ENCODE results near the gene CD99. TPM values are rescaled to one million over a fixed set of nuclear protein-coding genes. Genes with fewer than 3 reads are reported as not detected.

The CD99 gene
- total RNA-seq, 2 experiments from 2014 or later: 205 to 215 TPM

DNA sequence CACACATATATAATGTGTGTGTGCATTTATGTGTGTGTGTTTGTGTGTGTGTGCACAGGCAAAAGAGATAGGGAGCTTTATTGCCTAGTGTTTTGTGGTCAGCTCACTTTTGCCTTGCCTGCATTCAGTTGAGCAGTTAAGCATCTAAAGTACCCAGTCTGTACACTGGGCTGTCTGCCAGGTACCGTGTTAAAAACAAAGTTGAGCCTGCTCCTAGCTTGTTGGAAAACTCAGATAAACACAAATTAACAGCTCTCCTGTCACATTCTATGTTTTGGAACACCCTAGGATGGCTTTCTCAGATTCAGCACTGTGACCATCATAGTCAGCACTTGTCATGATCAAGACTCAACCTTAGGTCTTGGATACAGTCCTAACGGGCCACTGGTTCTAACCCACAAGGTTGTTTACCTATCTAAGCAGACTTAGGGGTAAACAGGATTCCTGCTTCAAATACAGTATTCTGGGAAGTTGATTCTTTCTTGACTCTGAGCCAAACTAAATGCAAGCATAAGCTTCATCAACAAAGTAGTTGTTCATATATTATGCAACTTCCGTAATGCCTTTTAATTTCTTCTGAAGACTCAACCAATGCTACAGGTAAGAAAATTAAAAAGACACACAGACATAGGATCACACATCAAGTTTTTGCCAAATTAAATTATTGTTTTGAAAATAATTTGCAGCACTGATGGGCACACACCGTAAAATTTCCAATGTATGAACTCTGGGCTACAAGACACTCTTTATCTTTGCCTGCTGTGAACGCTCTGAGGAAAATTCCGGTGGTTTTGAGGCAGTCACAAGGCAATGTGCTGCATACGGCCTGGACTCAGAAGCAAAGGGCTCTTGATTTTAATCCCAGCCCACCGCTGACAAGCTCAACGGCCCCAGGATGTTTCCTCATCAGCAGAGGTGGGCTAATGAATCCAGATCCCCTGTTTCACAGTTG, 11.3 kb upstream of the CD99 start:
- Mint-ChIP-seq H3K9me3 (no peaks in the 10 kb centered on the region), H3K27me3 (ENCODE audit: low read depth) (no peaks in the 10 kb centered on the region), H3K4me1 (ENCODE audit: low read depth) (no peaks in the 10 kb centered on the region), H3K4me3 (no peak overlapping the region), H3K27ac (no peak overlapping the region), H3K36me3 (ENCODE audit: low read depth) (no peaks in the 10 kb centered on the region)
- CTCF ChIA-PET: no interaction called here
- no peak for DNase-seq
- intact Hi-C loops (cut with micrococcal nuclease): no loop called here

DNA sequence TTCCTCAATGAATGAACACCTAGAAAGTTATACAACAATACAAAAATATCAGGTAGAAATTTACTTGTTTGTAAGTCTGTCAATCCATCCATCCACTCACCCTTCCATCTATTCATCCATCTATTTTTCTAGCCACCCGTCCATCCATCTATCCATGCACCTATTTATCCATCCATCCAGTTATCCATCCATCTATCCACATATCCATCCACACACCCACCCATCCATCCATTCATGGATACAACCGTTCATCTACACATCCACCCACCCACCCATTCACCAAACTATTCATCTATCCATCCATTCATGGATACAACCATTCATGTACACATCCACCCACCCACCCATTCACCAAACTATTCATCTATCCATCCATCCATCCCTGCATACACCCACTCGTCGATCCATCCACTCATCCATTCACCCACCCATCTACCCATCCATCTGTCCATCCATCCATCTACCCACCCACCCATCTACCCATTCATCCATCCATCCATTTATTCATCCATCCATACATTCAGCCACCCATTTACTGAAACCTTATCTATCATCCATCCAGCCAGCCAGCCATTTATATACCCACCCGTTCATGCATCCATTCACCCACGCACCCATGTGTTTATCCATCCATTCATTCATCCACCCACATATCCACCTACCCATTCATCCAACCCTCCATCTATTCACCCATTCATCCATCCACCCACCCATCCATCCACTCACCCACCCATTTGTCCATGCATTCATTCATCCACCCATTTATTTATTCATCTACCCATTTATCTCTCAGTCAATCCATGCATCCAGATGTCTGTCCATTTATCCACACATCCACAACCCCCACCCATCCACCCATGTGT, 10.4 kb upstream of the CD99 start:
- intact Hi-C loops (cut with micrococcal nuclease): no loop called here
- no peaks in the 10 kb centered on the region for H3K36me3 Mint-ChIP-seq (ENCODE audit: low read depth)

DNA sequence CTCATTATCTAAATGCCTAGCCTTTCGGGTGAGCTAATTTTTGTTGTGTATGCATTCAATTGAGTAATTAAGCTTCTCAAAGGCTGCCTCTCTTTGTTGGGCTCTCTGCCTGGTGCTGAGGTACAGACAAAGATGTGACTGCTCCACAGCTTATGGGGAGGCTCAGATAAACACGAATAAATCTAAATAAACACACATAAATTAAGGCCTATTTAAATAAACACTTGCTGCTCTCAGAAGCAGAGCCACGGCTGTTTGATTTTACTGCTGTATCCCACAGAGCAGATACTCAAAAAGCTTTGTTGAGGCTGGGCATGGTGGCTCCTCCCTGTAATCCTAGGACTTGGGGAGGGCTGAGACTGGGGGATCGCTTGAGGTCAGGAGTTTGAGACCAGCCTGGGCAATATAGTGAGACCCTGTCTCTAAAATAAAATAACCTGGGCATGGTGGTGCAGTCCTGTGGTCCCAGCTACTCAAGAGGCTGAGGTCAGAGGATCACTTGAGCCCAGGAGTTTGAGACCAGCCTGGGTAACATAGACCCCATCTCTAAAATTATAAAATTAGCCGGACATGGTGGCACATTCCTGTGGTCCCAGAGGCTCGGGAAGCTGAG, 8.4 kb upstream of the CD99 start:
- no peaks in the 10 kb centered on the region for H3K9me3 Mint-ChIP-seq
- no peaks in the 10 kb centered on the region for H3K27me3 Mint-ChIP-seq (ENCODE audit: low read depth)
- no peaks in the 10 kb centered on the region for H3K4me1 Mint-ChIP-seq (ENCODE audit: low read depth)
- CTCF ChIA-PET: no interaction called here
- H3K27ac Mint-ChIP-seq: no peak overlapping the region
- H3K4me3 Mint-ChIP-seq: no peak overlapping the region
- no peaks in the 10 kb centered on the region for H3K36me3 Mint-ChIP-seq (ENCODE audit: low read depth)
- no peak for DNase-seq
- intact Hi-C loops (cut with micrococcal nuclease): no loop called here

More for the DNA sequence above, 10.4 kb upstream of the CD99 start:
- Mint-ChIP-seq H3K27ac (no peak overlapping the region), H3K9me3 (no peaks in the 10 kb centered on the region), H3K4me3 (no peak overlapping the region), H3K27me3 (ENCODE audit: low read depth) (no peaks in the 10 kb centered on the region), H3K4me1 (ENCODE audit: low read depth) (no peaks in the 10 kb centered on the region)
- CTCF ChIA-PET: no interaction called here
- DNase-seq: no peak

DNA sequence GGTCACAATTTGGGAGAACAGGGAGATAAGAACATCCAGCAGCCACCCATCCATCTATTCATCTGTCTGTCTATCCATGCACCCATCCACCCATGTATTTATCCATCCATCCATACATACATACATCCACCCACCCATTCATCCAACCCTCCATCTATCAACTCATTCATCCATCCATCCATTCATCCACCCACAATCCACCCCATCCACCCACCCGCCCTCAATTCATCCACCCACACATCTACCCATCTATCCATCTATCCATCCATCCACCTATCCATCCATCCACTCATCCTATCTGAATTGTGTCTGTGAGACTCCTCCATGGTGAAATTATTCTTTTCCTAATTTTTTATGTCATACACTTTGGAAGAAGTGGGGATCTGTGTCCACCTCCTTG, 6.8 kb upstream of the CD99 start:
- Mint-ChIP-seq H3K27ac (no peak overlapping the region), H3K9me3 (no peaks in the 10 kb centered on the region), H3K4me1 (ENCODE audit: low read depth) (no peaks in the 10 kb centered on the region), H3K4me3 (no peak overlapping the region), H3K27me3 (ENCODE audit: low read depth) (no peaks in the 10 kb centered on the region), H3K36me3 (ENCODE audit: low read depth) (no peaks in the 10 kb centered on the region)
- DNase-seq: no peak
- CTCF ChIA-PET: no interaction called here
- intact Hi-C loops (cut with micrococcal nuclease): no loop called here

DNA sequence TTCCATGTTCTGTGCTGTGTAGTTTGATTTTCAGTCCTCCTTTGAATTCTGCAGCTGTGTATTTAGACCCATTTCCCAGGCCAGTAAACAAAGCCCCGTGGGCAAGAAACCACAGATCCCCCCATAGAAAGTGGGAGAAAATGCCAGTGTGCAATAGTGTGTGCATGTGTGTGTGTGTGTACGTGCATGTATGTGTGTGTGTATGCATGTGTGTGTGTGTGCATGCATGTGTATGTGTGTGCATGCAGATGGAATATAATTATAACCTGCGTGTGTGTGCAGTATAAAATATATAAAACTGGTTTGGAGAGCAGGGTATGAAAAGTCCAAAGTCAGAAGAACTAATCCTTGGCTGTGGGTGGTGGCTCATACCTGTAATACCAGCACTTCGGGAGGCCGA, 5.2 kb upstream of the CD99 start:
- DNase-seq: no peak
- no peaks in the 10 kb centered on the region for H3K36me3 Mint-ChIP-seq (ENCODE audit: low read depth)
- no peaks in the 10 kb centered on the region for H3K27me3 Mint-ChIP-seq (ENCODE audit: low read depth)
- intact Hi-C loops (cut with micrococcal nuclease): no loop called here
- H3K9me3 Mint-ChIP-seq: no peaks in the 10 kb centered on the region
- peaks cover 3% of the 10 kb centered on the region for H3K4me1 Mint-ChIP-seq (ENCODE audit: low read depth)
- H3K4me3 Mint-ChIP-seq: no peak overlapping the region
- no peak overlapping the region for H3K27ac Mint-ChIP-seq
- CTCF ChIA-PET: no interaction called here

DNA sequence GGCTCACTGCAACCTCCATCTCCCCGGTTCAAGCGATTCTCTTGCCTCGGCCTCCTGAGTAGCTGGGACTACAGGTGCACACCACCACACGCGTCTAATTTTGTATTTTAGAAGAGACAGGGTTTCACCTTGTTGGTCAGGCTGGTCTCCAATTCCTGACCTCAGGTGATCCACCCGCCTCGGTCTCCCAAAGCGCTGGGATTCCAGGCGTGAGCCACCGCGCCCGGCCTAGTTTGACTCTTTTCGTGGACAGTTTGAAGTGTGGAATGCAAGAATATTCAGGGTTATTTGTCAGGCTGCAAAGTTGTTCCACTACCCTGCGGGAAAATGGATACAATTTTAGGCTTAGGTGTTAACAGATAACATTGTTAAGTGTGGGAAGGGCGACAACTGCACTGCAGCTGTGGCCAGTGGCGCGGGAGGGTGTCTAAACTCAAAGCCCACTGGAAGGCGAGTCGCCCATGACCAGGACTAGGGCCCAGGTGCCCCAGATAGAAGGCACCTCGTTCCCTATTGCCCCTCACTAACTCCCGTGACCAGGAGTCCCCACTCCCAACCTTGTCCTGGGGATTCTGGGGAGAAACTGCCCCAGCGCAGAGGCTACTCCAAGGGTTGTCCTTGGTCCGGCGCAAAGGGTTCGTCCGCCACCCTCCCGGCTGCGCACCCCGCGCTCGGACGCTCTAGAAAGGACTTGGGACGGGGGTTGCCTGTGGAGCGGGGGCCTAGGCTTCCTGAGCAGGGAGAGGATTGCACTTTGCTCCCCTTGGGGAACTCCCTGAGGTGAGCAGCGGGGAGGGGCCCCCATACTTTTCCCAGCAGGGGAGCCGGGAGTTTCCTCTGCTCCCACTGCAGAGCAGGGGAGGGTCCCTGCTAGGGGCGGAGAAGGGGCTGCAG, 1.1 kb upstream of the CD99 start:
- intact Hi-C loops (cut with micrococcal nuclease): loop anchor here (5.0 to 10.0 kb wide), 3 partner anchors 1025 to 1223 kb away; partner anchors contain the start of genes AKAP17A and PRKX
- DNase-seq: no peak
- H3K9me3 Mint-ChIP-seq: no peaks in the 10 kb centered on the region
- peaks cover 18% of the 10 kb centered on the region for H3K4me1 Mint-ChIP-seq (ENCODE audit: low read depth)
- CTCF ChIA-PET: no interaction called here
- no peak overlapping the region for H3K4me3 Mint-ChIP-seq
- no peak overlapping the region for H3K27ac Mint-ChIP-seq
- H3K27me3 Mint-ChIP-seq (ENCODE audit: low read depth): no peaks in the 10 kb centered on the region
- peaks cover 23% of the 10 kb centered on the region for H3K36me3 Mint-ChIP-seq (ENCODE audit: low read depth)

DNA sequence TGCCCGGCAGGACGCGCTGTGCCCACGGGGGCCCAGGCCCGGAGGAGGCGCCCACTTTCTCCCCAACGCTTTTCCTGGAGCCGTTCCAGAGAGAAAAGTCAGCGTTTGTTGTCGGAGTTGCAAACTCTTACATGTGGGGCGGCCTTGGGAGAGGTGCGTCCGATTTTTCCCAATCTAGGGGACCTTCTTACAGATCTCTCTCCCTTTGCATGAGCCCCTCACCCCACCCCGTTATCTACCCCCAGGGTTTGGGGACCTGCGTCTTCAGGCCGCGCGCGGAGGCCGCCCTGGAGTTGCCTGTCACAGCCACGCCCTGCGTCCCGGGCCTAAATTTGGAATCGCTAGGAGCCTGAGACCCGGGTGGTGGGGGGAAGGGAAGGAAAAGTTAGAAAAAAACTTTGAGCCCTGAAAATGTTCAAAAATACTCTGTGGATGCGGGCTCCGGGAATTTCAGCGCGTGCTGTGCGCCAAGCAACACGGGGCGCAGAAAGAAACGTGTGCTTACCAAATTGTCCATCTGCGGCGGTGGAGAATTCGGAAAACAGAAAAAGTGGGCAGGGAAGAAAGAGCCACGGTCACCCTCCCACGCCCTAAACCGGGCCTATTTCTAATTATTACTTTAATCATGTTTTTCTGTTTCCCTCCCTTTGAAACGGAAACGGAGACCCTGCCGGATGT, 587 bp downstream of the CD99 start:
- intact Hi-C loops (cut with micrococcal nuclease): loop anchor here (1.0 to 10.0 kb wide), 4 partner anchors 1023 to 1224 kb away; partner anchors contain the start of genes AKAP17A and PRKX
- CTCF ChIA-PET: no interaction called here
- peak; percentile 34 for DNase-seq

DNA sequence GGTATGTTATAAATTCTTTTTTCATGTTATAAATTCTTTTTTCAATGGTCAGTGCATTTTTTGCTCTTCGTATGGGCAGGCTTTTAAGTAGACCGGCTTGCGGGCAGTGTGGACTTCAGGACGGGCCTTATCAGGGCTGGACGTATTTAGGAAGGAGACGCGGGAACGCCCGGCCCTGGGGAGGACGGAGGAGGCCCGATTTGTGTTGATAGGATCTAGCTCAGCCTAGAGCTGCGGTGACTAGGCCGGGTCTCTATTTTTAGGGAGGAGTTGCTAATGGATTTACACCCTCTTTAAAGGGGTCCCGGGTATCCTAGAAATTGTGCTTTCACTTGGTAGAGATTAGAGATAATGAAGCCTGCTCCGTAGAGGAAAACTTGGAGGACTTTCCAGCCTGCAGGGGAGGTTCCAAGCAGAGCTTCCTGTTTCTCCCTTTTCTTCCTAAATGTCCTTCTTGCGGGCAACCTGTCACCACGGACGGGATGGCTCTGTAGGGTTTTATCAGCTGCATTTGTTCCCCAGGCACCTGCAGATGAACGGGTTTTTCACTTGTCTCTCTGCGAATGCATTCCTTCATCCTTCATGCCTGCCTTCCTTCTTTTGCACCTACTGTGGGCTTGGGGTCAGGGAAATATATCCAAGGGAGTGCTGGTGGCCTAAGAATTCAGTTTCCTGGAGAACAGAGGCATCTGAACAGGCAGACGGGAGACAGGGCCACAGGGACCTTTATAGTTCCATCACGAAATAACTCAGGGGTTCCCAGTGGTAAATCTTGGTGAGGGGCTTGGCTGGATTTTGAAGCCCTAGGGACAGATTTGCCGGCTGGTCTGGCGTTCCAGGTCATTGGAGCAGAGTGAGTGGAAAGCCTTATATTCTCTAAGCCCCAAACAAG, 1.4 kb downstream of the CD99 start:
- H3K4me3 Mint-ChIP-seq: peak overlapping the region; percentile 99
- intact Hi-C loops (cut with micrococcal nuclease): loop anchor here (1.0 to 10.0 kb wide), 4 partner anchors 1022 to 1225 kb away; partner anchors contain the start of genes AKAP17A and PRKX

More for the DNA sequence above, 587 bp downstream of the CD99 start:
- H3K4me1 Mint-ChIP-seq (ENCODE audit: low read depth): peaks cover 34% of the 10 kb centered on the region
- peaks cover 35% of the 10 kb centered on the region for H3K36me3 Mint-ChIP-seq (ENCODE audit: low read depth)
- peak overlapping the region; percentile 99 for H3K4me3 Mint-ChIP-seq
- H3K9me3 Mint-ChIP-seq: no peaks in the 10 kb centered on the region
- H3K27ac Mint-ChIP-seq: peak overlapping the region; percentile 99
- H3K27me3 Mint-ChIP-seq (ENCODE audit: low read depth): no peaks in the 10 kb centered on the region

DNA sequence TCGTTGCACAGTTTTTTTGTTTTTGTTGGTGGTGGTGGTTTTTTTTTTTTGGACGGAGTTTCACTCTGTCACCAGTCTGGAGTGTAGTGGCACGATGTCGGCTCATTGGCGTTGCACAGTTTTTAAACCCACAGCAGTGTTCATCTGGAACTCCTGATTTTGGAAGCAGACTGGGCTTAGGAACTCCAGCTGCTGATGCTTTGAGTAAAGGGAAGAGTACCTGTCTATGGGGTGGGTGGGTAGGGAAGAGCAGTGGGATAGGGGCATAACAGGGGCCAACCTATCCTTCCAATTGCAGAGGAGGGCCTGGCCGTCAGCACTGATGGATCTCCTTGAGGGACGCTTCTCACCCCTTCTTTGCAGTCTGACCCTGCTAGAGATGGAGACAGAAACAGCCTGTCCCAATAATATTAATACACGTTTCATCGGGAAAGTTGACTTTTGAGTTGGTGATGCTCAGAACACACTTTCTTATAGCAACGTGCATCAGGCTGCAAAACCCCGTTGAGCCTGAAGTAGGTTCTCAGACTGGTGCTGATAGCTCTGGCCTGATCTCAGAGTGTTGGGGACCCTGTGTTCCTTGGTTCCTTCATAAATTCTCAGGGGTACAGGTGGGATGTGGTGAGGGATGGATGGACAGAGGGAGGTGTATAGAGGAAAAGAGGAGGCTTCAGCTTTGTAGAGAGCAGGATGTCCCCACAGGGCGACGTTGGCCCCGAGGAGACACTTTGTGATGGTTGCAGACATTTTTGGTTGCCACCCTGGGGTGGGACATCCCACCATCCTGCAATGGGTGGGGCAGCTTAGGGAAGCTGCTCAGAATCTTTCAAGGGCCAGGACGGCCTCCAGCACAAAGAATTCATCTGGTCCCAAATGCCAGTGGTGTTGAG, 2.3 kb downstream of the CD99 start:
- Mint-ChIP-seq H3K9me3 (no peaks in the 10 kb centered on the region), H3K27me3 (ENCODE audit: low read depth) (no peaks in the 10 kb centered on the region), H3K27ac (peak overlapping the region; percentile 99), H3K4me3 (peak overlapping the region; percentile 99), H3K36me3 (ENCODE audit: low read depth) (peaks cover 47% of the 10 kb centered on the region), H3K4me1 (ENCODE audit: low read depth) (peaks cover 51% of the 10 kb centered on the region)
- intact Hi-C loops (cut with micrococcal nuclease): loop anchor here (5.0 to 10.0 kb wide), 3 partner anchors 1021 to 1226 kb away; partner anchors contain the start of genes AKAP17A and PRKX
- DNase-seq: no peak
- CTCF ChIA-PET: no interaction called here

More for the DNA sequence above, 1.4 kb downstream of the CD99 start:
- H3K27me3 Mint-ChIP-seq (ENCODE audit: low read depth): no peaks in the 10 kb centered on the region
- H3K4me1 Mint-ChIP-seq (ENCODE audit: low read depth): peaks cover 42% of the 10 kb centered on the region
- CTCF ChIA-PET: no interaction called here
- H3K36me3 Mint-ChIP-seq (ENCODE audit: low read depth): peaks cover 40% of the 10 kb centered on the region
- H3K9me3 Mint-ChIP-seq: no peaks in the 10 kb centered on the region
- DNase-seq: peak; percentile 41
- H3K27ac Mint-ChIP-seq: peak overlapping the region; percentile 99

DNA sequence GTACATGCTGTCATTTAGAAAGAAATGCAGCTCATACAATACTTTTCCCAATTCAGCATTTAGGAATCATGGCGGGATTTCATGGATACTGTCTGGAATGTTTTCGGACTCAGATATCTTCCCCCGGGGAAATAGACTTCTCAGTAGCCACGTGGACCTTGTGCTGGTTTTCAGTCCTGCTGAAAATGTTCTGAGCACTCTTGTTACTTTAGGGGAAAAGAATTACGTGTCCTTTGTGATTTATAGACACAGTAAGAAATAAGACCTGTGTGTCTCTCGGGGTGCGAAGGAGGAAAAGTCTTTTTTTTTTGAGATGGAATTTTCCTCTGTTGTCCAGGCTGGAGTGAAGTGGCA, 3.8 kb downstream of the CD99 start:
- CTCF ChIA-PET: no interaction called here
- intact Hi-C loops (cut with micrococcal nuclease): loop anchor here (5.0 to 10.0 kb wide), 4 partner anchors 1020 to 1243 kb away; partner anchors contain the start of genes AKAP17A, ASMTL and PRKX
- peak overlapping the region; percentile 99 for H3K27ac Mint-ChIP-seq
- H3K9me3 Mint-ChIP-seq: no peaks in the 10 kb centered on the region
- H3K36me3 Mint-ChIP-seq (ENCODE audit: low read depth): peaks cover 57% of the 10 kb centered on the region
- DNase-seq: no peak
- peaks cover 63% of the 10 kb centered on the region for H3K4me1 Mint-ChIP-seq (ENCODE audit: low read depth)
- H3K27me3 Mint-ChIP-seq (ENCODE audit: low read depth): no peaks in the 10 kb centered on the region
- H3K4me3 Mint-ChIP-seq: peak overlapping the region; percentile 99

Data from activated naive CD4-positive, alpha-beta T cell treated with anti-CD3 and anti-CD28 coated beads for 36 hours (primary cell).